ENCODE data around the gene PDE4A.
"Not testable (repeated sequence)": the region's sequence is repeated elsewhere in the genome, so short reads cannot be mapped to it uniquely, and the experiment has no call there.

Gene PDE4A

GRCh38 chr19:10430505-10431253 is 10.3 kb downstream of the PDE4A start:
- DNase-seq = no peak

GRCh38 chr19:10431254-10431942 is 11.1 kb downstream of the PDE4A start:
- no peak for DNase-seq

- DNase-seq = no peak
These were observed 11.8 kb downstream of the PDE4A start for GRCh38 chr19:10431943-10432735.

GRCh38 chr19:10432736-10433130 is 12.4 kb downstream of the PDE4A start:
- no peak for DNase-seq

- no peak for DNase-seq
These were observed 12.8 kb downstream of the PDE4A start for GRCh38 chr19:10433131-10433536.

- DNase-seq = no peak
These were observed 19.2 kb downstream of the PDE4A start for GRCh38 chr19:10439588-10439987.

GRCh38 chr19:10442698-10443097 is 22.4 kb downstream of the PDE4A start:
- DNase-seq = no peak

- DNase-seq = no peak
These were observed 28.7 kb downstream of the PDE4A start for GRCh38 chr19:10449037-10449436.

- DNase-seq = no peak
These were observed 30.0 kb downstream of the PDE4A start for GRCh38 chr19:10450191-10450852.

- DNase-seq = no peak
These were observed 30.7 kb downstream of the PDE4A start for GRCh38 chr19:10450853-10451609.

- DNase-seq = no peak
These were observed 32.6 kb downstream of the PDE4A start for GRCh38 chr19:10452726-10453618.

- no peak for DNase-seq
These were observed 33.5 kb downstream of the PDE4A start for GRCh38 chr19:10453852-10454251.

- DNase-seq = peak; percentile 37
These were observed 33.9 kb downstream of the PDE4A start for GRCh38 chr19:10454267-10454666.

- not testable (repeated sequence) for DNase-seq
These were observed 38.4 kb downstream of the PDE4A start for GRCh38 chr19:10458733-10459132.

GRCh38 chr19:10460714-10461046 is 40.3 kb downstream of the PDE4A start:
- DNase-seq = no peak

GRCh38 chr19:10461047-10461949 is 41.0 kb downstream of the PDE4A start:
- DNase-seq = peak; percentile 75

GRCh38 chr19:10462042-10462441 is 41.7 kb downstream of the PDE4A start:
- not testable (repeated sequence) for DNase-seq

GRCh38 chr19:10462557-10462956 is 42.2 kb downstream of the PDE4A start:
- DNase-seq = no peak

- no peak for DNase-seq
These were observed 44.1 kb downstream of the PDE4A start for GRCh38 chr19:10464456-10464855.

- DNase-seq = no peak
These were observed 46.9 kb downstream of the PDE4A start for GRCh38 chr19:10467104-10467706.

All from midbrain (tissue), 1 donor.